Fibroblast of peridontal ligament (primary cell): ENCODE measurements around the gene NAP1L1.

Experiments
- DNase-seq: peaks from one replicate; pipeline ENCODE4 v3.0.0-alpha.2; 2010; ENCODE audit errors: extremely low read depth

Gene NAP1L1

DNA sequence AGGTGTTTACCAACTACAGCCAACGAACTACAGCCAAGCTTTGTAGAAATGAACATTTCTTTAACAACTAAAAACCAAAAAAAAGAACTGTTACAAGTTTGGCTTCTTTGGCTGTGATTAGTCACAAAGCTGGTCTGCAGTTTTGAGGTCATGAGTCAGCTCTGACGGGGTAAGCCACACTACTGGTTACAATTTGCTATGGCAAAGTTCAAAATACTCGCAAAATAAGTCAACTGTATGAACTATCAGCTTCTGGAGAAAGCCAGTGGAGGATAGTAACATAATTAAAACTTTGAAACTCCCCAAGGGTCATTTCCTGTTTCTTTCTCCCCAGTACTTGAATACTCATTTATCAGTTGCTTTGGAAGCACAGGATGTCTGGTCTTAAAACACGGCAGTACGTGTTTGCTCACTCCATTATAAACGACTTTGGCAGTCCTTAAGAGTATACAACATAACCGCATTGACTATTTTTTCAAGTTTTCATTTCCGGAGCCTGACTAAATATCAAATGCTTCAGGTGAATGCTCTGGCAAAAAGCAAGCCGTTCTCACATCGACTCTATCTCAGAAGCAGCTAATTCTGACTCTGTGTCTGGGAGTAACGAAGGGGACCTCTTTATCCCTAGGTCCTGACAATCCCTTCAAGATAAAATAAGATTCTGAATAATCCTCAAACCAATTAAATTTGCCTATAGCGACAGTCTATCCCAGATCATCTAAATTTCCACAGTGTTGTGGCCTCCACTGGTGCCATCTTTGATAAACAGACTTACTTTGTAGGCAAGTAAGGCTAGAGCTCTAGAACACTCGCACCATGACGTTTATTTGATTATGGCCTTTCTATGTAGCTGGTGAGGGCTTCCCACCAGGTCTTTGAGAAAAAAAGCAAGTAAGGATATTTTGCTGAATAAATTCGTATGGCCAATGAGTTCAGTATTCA lies 63.5 kb downstream of the NAP1L1 start:
- peak; percentile 99 for DNase-seq

DNA sequence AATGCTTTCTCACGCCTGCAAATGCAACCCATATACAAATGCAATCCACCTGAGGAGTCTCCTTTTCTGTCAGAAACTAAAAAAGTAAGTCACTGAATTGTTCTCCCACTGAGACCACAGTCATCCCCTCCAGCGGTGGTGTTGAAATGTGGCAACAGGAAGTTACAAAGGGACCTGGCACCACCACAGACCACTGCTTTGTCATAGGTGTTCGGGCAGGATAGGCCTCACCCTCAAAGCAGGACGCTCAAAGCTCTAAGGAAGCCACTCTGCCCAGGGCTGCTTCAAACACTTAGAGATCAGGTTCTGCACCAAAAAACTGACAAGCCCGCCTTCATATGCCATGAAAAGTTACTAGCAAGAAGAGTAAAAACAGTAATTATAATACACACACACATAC lies 64.2 kb downstream of the NAP1L1 start:
- DNase-seq: no peak

DNA sequence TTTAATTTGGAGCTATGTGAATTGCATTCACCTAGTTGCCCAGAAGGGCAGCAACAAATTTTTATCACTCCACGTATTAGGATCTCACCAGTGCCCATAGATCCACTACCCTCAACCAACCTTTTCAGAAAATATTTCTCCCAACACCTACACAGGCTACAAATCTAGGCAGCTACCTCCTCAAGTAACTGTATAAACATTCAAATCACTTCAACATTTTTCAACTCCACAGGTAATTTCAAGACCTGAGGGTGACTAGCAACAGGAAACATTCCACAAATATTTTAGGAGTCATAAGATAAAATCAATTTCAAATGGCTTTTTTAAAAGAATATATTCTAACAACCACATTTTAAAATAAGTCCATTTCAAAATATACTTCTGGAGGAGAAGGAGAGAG lies 65.8 kb downstream of the NAP1L1 start:
- DNase-seq: no peak

DNA sequence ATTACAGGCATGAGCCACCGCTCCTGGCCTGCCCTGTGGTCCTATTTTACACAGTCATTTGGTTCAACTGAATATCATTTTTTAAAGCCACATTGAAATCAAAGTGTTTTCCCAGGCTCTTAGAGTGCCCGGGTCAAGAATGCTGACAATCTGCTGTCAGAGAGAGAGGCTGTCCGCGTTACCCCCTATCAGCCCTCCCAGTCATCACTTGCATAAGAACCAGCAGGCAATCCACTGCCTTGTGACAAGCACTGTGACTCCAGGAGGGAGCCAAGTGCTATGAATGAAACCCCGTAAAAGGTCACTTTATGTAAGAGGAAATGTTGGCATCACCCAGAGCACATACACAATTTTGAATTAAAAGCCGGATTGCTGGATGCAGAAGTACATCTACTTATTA lies 66.4 kb downstream of the NAP1L1 start:
- peak; percentile 74 for DNase-seq

DNA sequence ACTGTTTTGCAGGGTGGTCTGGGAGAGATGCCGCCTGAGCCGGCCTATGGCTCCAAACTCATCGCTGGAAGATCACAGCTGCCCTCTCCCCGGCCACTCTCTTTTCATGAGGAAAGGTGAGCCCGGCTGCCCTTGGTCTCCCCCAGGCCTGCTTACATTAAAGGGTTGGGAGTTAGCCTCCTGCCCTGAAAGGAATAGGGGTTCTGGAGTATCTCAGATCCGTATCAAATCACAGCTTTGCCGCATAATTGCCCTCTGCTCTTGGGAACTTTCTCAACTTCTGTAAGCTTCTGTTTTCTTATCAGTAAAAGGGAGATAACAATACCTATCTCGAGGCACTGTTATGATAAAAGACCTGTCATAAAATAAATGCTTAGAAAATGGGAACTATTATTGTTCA lies 70.5 kb downstream of the NAP1L1 start:
- no peak for DNase-seq

DNA sequence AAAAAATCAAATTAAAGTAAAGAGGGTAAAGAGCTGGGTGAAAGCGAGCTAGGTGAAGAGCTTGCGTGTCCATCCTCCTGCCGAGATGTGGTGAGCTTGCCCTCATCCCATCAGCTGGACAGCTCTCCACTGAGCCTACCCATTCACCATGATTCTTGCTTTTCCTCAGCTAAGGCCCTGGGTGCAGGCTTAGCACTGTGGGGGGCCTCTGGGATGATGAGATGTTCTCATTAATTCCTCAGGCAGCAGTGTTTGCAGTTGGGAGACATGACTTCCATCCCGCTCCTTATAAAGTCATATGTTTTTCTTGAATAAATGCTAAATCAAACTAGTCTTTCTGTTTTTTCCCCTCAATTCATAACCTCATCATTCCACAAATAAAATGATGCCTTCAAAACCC lies 70.9 kb downstream of the NAP1L1 start:
- no peak for DNase-seq

DNA sequence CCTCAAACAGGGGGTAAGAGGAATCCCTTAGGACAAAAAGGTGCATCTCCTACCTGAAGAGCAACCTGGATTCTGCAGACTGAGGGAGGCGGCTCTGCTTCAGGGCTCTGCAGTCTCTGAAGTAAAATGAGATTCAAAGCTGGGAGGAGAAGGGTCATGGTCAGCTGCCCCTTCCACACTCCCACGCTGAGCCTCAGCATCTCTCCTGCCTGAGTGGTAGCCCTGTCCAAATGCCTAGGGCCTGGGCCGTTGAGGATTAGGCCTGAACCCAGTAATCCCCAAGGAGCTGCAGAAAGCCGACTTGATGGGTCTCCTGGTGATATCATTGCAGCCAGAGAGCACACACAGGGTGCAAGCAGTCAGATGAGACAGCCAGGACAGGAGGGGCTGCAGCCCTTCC lies 71.8 kb downstream of the NAP1L1 start:
- no peak for DNase-seq

DNA sequence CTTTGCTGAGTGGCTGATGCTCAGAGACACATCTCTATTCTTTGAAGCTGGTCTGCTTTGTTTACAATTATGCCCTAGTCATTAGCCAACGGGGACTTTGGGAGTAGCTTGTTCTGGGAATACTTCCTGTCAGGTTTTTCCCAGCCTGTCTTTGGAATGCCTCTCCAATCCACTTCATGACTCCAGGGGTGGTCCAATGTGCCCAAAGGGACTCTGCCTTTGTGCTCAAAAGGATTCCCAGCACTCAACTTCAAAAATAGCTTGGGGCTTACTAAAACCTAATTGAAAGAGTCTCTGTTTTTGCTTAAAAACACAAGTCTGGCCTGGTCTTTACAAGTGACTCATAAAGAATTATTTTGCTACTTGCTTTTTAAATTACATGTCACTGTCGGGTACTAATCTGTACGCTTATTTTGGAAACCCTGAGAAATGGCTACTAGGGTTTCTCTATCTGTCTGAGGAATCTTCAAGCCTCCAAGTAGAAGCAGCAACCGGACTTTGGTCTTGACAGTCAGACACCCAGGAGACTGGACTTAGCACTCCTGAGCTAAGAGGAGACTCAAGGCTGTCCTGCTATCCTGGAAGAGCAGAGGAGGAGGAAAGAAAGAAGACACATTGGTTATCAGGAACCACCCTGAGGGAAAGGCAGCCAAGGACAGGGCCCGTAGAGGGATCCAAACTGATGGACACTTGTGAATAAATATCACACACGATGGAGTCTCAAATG lies 73.6 kb downstream of the NAP1L1 start:
- peak; percentile 55 for DNase-seq

DNA sequence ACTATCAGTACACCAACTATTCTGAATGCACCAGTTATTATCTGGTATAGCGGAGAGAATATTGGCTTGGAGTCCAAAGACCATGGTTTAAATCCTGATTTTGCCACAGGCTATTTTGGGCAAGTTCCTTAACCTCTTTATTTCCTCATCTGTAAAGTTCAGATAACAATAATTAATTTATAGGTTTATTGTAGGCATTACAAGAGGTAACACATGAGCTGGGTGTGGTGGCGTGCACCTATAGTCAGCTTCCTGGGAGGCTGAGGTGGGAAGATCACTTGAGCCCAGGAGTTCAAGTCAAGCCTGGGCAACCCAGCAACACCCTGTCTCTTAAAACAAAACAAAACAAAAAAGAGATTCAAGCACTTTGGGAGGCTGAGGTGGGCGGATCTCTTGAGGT lies 76.1 kb downstream of the NAP1L1 start:
- no peak for DNase-seq

DNA sequence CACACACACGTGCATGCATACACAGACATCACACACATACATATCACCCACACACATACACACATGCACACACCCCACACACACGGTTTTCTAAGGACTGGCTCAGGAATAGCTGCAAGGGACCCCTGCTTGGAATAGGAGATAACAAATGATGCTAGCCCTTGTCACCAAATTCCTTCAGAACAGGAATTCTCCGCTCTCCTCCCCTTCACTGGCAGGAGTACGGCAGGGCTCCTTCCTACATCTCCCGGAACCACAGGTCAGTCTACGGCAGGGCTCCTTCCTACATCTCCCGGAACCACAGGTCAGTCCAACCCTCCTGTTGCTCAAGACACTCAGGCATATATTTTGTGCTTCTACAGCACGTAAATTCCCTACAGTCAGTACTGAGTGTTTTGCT lies 76.8 kb downstream of the NAP1L1 start:
- no peak for DNase-seq

DNA sequence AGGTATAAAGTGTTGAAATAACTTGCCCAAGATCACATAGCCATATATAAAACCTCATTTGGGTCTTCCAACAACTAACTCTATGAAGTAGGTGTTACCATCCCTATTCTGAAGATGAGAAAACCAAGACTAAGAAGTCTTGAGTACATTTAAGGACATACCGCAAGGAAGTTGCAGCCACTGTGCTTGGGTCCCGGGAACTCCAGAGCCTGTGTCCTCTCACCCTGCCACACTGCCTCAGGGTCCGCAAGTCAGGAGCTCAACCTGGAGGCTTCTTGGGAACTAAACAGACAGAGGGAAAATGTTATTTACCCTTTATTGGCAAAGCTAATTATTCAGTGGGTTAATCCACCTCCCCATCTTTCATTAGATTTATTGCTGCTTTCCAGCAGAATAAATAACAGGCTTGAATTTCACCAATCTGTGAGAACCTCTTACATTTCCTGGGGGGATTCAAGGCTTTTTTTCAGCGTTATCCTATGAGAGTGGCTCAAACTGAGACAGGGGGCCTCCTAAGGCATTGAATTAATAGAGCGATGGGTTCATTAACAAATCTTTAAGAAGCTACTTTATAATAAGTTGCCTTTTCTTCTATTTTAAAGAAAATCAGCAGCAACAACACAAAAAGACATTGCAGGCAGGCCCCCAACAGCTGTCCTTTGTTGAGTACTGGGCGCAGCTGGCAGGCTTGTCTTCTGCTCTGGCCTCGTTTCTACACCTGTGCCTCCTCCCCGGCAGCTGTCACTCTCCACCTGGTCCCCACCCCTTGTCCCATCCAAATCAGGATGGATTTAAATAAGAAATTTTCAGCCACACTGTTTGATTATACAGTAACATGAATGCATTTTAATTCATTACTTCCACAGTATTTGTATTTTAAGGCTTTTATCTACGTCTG lies 78.2 kb downstream of the NAP1L1 start:
- DNase-seq: no peak

DNA sequence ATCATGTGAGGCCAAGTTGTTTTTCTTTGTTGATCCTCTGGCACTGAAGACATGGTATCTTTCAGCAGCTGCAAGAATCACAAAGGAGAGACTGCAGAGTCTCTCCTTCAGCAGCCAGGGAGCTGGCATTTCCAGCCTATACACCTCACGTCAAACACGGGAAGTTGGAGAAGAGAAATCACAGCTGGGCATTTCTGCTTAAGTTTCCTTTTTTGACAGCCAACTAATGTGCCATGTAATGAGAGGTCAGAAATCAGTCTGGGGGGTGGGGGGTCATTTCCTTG lies 81.2 kb downstream of the NAP1L1 start:
- DNase-seq: no peak

DNA sequence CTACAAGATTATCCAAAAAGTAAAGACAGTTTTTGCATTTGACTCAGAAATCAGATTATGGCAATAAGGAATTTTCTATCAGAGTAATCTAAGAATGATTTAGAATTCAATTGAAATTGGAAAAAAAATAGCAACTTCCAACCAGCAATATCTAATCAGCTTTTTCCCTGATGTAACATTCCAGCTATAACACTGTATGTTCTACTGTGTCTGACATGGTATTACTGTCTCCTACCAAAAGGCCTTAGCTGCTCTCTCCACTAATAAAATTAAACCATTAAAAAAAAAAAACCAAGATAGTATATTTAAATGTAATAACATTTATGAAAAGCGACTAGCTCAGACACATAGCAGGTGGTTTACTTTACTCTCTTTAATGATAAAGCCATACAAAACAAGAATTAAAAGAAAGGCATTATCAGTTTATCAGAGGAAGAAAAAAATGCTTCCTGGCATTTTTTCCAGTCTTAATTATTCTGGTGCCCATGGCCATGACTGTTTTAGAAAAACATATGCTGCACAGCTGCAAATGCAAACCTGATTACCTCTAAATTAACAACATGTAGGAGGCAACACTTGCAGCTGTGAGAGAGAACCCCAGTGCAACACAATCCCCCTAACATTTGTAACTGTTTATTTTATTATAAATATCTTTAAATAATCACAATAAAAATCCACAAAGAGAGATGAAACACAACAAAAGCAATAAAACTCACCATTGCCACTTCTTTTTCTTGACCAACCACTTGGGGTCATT lies 81.7 kb downstream of the NAP1L1 start:
- DNase-seq: no peak

DNA sequence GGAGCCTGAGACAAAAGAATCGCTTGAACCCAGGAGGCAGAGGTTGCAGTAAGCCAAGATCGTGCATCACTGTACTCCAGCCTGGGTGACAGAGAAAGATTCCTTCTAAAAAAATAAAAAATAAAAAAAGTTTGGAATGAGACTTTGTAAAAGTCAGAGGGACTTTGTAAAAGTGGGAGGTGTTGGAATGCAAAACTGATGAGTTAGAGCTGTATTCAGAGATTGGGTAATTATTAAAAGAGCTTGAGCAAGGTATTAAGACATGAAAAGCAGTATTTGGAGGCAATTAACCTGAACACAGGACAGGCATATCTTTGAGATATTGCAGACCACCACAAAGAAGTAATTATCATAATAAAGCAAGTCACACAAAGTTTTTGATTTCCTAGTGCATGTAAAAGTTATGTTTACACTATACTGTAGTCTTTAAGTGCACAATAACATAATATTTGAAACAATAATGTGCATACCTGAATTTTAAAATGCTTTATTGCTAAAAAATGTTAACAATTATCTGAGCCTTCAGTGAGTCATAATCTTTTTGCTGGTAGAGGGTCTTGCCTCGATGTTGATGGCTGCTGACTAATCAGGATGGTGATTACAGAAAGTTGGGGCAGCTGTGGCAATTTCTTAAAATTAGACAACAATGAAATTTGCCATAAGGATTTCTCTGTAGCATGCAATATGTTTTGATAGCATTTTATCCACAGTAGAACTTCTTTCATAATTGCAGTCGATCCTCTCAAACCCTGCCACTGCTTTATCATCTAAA lies 86.0 kb downstream of the NAP1L1 start:
- DNase-seq: no peak

DNA sequence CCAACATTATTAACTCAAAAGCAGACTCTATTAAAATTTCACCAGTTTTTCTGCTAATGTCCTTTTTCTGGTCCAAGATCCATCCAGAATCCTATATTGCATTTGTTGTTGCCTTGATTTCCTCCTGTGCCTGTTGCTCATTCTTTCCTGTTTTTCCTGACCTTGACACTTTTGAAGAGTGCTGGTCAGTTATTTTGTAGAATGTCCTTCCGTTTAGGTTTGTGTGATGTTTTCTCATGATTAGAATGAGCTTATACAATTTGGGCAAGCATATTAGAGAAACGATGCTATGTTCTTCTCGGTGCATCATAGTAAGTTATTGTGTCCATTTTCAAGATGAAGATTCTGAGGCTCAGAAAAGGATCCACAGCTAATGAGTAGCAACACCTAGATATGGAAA lies 86.8 kb downstream of the NAP1L1 start:
- no peak for DNase-seq

DNA sequence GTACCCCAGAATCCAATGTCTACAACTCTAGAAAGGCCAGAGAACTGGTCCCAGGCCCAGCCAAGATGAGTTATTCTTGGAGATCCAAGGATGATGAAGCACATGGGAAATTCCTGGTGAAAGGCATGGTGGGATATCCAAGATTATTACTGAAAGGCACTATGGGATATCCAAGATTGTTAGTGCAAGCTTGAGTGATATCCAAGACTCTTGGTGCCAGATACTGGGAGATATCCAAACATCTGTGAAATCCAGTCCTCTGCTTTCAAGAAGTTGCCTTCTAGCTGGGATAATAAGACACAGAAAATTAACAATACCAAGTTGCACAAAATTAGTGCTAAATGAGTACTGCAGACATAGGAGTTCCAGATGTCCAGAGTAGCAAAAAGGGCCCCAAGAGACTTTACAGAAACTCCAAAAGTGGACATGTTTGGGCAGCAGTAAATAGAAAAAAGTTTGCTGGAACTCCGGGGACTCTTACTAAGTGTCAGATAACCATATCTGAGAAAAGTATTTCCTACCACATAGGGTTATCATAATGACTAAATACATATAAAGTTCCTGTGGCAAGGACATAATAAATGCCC lies 87.5 kb downstream of the NAP1L1 start:
- peak; percentile 67 for DNase-seq

DNA sequence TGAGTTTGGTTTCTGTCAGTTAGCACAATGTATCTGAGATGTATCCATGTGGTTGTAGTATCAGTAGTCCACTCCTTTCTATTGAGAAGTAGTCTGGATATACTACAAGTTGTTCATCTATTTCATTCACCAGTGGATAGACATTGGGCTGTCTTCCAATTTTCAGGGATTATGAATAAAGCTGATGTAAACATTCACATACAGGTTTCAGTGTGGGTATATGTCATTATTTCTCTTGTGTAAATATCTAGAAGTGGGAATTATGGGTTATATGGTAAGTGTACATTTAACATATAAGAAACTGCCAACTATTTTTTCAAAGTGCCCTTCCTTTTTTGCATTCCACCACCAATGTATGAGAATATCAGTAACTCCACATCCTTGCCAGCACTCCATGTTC lies 88.8 kb downstream of the NAP1L1 start:
- no peak for DNase-seq

DNA sequence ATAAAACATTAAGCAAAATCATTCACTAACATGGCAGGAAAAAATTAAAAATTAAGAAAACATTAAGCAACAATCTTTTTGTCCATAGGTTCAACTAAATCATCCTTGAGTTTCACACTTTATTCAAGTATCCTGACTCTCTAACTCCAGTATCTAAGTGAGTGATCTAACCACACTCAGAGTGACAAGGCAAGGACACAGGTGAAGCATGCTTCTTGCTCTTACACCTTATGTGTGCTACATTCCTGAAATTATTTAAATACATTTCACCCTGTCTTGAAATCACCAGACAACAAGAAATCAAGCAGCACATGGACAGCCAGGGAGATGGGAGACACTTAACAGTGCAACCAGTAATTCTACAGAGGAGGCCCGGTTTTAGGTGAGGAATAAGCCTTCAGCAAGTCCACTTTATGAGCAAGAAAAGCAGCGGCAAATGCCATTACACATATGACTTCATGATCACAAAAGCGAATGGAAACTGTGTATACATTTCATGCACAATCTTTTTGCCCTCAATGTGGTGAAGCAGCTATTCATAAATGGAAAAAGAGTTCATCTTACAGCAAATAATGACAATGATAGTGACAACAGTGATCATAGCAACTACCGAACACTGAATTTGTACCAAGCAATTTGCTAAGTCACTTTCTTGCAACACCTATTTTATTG lies 90.3 kb downstream of the NAP1L1 start:
- no peak for DNase-seq

DNA sequence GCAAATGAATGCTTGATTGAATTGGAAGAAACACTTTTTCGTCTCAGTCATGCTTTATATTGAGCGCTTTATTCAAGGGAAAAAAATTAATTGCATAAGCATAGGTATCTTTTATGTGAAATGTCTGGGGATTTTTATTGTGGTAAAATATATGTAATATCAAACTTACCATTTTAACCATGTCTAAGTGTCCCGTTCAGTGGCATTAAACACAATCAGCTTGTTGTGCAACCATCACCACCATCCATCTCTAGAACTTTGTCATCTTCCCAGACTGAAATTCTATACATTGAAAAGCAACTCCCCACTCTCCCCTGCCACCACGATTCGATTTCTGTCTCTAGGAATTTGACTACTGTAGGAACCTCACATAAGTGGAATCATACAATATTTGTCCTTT lies 92.7 kb downstream of the NAP1L1 start:
- DNase-seq: no peak
